Measurements from ENCODE around the gene C16orf74. TPM values are rescaled to one million over a fixed set of nuclear protein-coding genes. Genes with fewer than 3 reads are reported as not detected.

The C16orf74 gene
- total and polyA plus RNA-seq, 2 of the 8 experiments (the other 6 are each of a cell fraction or from before 2014, with no cell fraction given), result 7.3 to 9.3 TPM

GRCh38 chr16:85667841-85668413 lies 83.0 kb downstream of the C16orf74 start:
- Histone ChIP-seq H4K8ac (ENCODE audit: extremely low read depth, insufficient read depth, low read length) (no peak overlapping the region), H3K18ac (ENCODE audit: extremely low read depth, low read length) (no peak overlapping the region; the same call in 1 of the 2 replicates), H3K23me2 (ENCODE audit: low read depth, low read length) (no peaks in the 10 kb centered on the region), H3K4ac (replicated peaks; ENCODE audit: insufficient read length, low read depth, low read length) (no peak overlapping the region), H3K36me3 (ENCODE audit: control insufficient read depth in 2 of 4, insufficient read depth in 4 of 4, low read length in 3 of 4) (peaks cover 57 to 98% (median 82%) of the 10 kb centered on the region in 4 experiments), H4K20me1 (replicated peaks in 1 of 2; ENCODE audit: control insufficient read depth in 1 of 2, insufficient read depth in 2 of 2, low read length in 2 of 2) (peaks cover 5 to 25% of the 10 kb centered on the region in 2 experiments), H3K4me2 (ENCODE audit: insufficient read depth in 1 of 2, low read depth in 2 of 2, low read length in 2 of 2) (no peak overlapping the region), H3K9ac (replicated peaks in 1 of 4; ENCODE audit: extremely low read depth in 1 of 4, low read depth in 3 of 4, low read length in 3 of 4) (no peak overlapping the region), H3K56ac (replicated peaks; ENCODE audit: insufficient read length, low read depth, low read length) (no peak overlapping the region), H4K91ac (replicated peaks; ENCODE audit: insufficient read length, low read length) (no peak overlapping the region), H2BK20ac (ENCODE audit: low read length) (no peak overlapping the region), H2BK120ac (replicated peaks; ENCODE audit: low read depth, low read length) (no peak overlapping the region), H3K79me2 (ENCODE audit: control insufficient read depth in 1 of 2, insufficient read depth in 2 of 2, low read length in 2 of 2) (no peaks in the 10 kb centered on the region), H3K27me3 (replicated peaks in 1 of 4; ENCODE audit: control insufficient read depth in 3 of 4, extremely low read depth in 1 of 4, insufficient read depth in 3 of 4, low read length in 3 of 4) (no peaks in the 10 kb centered on the region), H2BK12ac (ENCODE audit: low read depth, low read length) (no peak overlapping the region), H3K27ac (ENCODE audit: low read depth, low read length) (no peak overlapping the region), H2AFZ (ENCODE audit: low read length) (no peak overlapping the region), H2BK15ac (ENCODE audit: low read length) (no peak overlapping the region), H2BK5ac (ENCODE audit: low read depth, low read length) (no peak overlapping the region), H3K14ac (ENCODE audit: insufficient read length) (no peak overlapping the region), H3K23ac (ENCODE audit: insufficient read length) (no peak overlapping the region), H3K9me3 (ENCODE audit: insufficient read depth in 2 of 2, low read depth in 1 of 2, low read length in 1 of 2) (no peaks in the 10 kb centered on the region), H3K79me1 (ENCODE audit: low read depth, low read length) (peaks cover 3% of the 10 kb centered on the region), H3K4me3 (ENCODE audit: extremely low read depth in 1 of 4, insufficient read depth in 2 of 4, low read depth in 3 of 4, low read length in 4 of 4) (no peak overlapping the region), H2AK5ac (ENCODE audit: low read depth, low read length) (no peak overlapping the region), H4K5ac (ENCODE audit: insufficient read length, low read depth, low read length) (no peak overlapping the region), H3K4me1 (replicated peaks in 1 of 4; ENCODE audit: control insufficient read depth in 3 of 4, insufficient read depth in 4 of 4, low read length in 3 of 4) (no peaks in the 10 kb centered on the region)
- CTCF ChIA-PET (ENCODE audit: partially characterized antibody), result interaction anchor here (0.6 to 16.9 kb wide), 5 partner anchors 9 to 1395 kb away, joined by 3 to 248 read pairs (median 8); no protein-coding TSS in a partner anchor
- 91% methylated on average over 16 of the region's 16 CpGs; no CpG with 5 or more reads in 1 of the 2 experiments for WGBS, 2 experiments (ENCODE audit: extremely low coverage in 1 of 2, insufficient coverage in 1 of 2, insufficient read length in 1 of 2, insufficient replicate concordance in 2 of 2, low coverage in 1 of 2, low lambda C conversion rate in 2 of 2, missing lambda C conversion rate in 1 of 2)
- DNase-seq (ENCODE audit: low read depth in 1 of 2, low spot score in 2 of 2) (no peak), FAIRE-seq (no peak)
- POLR2A ChIA-PET (ENCODE audit: partially characterized antibody), result interaction anchor here (1.3 to 2.9 kb wide), 3 partner anchors 9 to 15 kb away, joined by 4 to 10 read pairs (median 9); no protein-coding TSS in a partner anchor
- TF ChIP-seq YY1 (IDR thresholded peaks at IDR 0.05; ENCODE audit: low read depth, low read length), result no peak
- no peak for TF ChIP-seq TAF1 (IDR thresholded peaks at IDR 0.05; ENCODE audit: low read depth, low read length)
- TF ChIP-seq ZNF274 (IDR thresholded peaks at IDR 0.05; ENCODE audit: borderline replicate concordance, extremely low read depth, low read length), result no peak
- no peak for TF ChIP-seq GTF2F1 (IDR thresholded peaks at IDR 0.05; ENCODE audit: borderline replicate concordance, low read depth, low read length)
- no peak for TF ChIP-seq CEBPB (IDR thresholded peaks at IDR 0.05; ENCODE audit: low read depth, low read length)
- no peak for TF ChIP-seq GABPA (IDR thresholded peaks at IDR 0.05; ENCODE audit: borderline replicate concordance, insufficient read depth, low read length)
- no peak for TF ChIP-seq BACH1 (IDR thresholded peaks at IDR 0.05; ENCODE audit: low read length)
